Activated naive CD4-positive, alpha-beta T cell treated with anti-CD3 and anti-CD28 coated beads, Interleukin-2, amount 50 U/mL, for 24 hours (primary cell): ENCODE data around the gene ZGPAT.
"Not testable (repeated sequence)": the region's sequence is repeated elsewhere in the genome, so short reads cannot be mapped to it uniquely, and the experiment has no call there.

Source experiments
- H3K27ac Mint-ChIP-seq: one replicate; pipeline ENCODE4 v1.8.0; 2021; ENCODE audit warnings: mild to moderate bottlenecking, mixed read lengths
- H3K27me3 Mint-ChIP-seq: one replicate; pipeline ENCODE4 v1.8.0; 2021; ENCODE audit warnings: mixed read lengths
- H3K36me3 Mint-ChIP-seq: one replicate; pipeline ENCODE4 v1.8.0; 2021; ENCODE audit warnings: mixed read lengths
- H3K4me1 Mint-ChIP-seq: one replicate; pipeline ENCODE4 v1.8.0; 2021; ENCODE audit warnings: mixed read lengths
- H3K4me3 Mint-ChIP-seq: one replicate; pipeline ENCODE4 v1.8.0; 2021; ENCODE audit warnings: mild to moderate bottlenecking, mixed read lengths
- H3K9me3 Mint-ChIP-seq: one replicate; pipeline ENCODE4 v1.8.0; 2021; ENCODE audit warnings: mixed read lengths

Gene ZGPAT

GRCh38 chr20:63704749-63705117, 3.1 kb upstream of the ZGPAT start:
- no peaks in the 10 kb centered on the region for H3K9me3 Mint-ChIP-seq
- no peak overlapping the region for H3K4me3 Mint-ChIP-seq
- peaks cover 8% of the 10 kb centered on the region for H3K36me3 Mint-ChIP-seq
- peak overlapping the region; percentile 78 for H3K27ac Mint-ChIP-seq
- peaks cover 31% of the 10 kb centered on the region for H3K4me1 Mint-ChIP-seq
- no peaks in the 10 kb centered on the region for H3K27me3 Mint-ChIP-seq

GRCh38 chr20:63705232-63706026, 2.4 kb upstream of the ZGPAT start:
- Mint-ChIP-seq H3K27ac (peak overlapping the region; percentile 78), H3K4me3 (peak overlapping the region; percentile 27), H3K36me3 (peaks cover 9% of the 10 kb centered on the region), H3K9me3 (no peaks in the 10 kb centered on the region), H3K4me1 (peaks cover 33% of the 10 kb centered on the region), H3K27me3 (no peaks in the 10 kb centered on the region)

GRCh38 chr20:63706027-63706695, 1.7 kb upstream of the ZGPAT start:
- peak overlapping the region; percentile 89 for H3K27ac Mint-ChIP-seq
- no peaks in the 10 kb centered on the region for H3K27me3 Mint-ChIP-seq
- peaks cover 39% of the 10 kb centered on the region for H3K4me1 Mint-ChIP-seq
- H3K9me3 Mint-ChIP-seq: no peaks in the 10 kb centered on the region
- peaks cover 16% of the 10 kb centered on the region for H3K36me3 Mint-ChIP-seq
- peak overlapping the region; percentile 91 for H3K4me3 Mint-ChIP-seq

GRCh38 chr20:63706852-63707557, 834 bp upstream of the ZGPAT start:
- Mint-ChIP-seq H3K4me3 (peak overlapping the region; percentile 91), H3K4me1 (peaks cover 45% of the 10 kb centered on the region), H3K27me3 (no peaks in the 10 kb centered on the region), H3K36me3 (peaks cover 18% of the 10 kb centered on the region), H3K9me3 (no peaks in the 10 kb centered on the region), H3K27ac (peak overlapping the region; percentile 89)

- Mint-ChIP-seq H3K4me1 (peaks cover 56% of the 10 kb centered on the region), H3K9me3 (no peaks in the 10 kb centered on the region), H3K27ac (peak overlapping the region; percentile 17), H3K36me3 (peaks cover 25% of the 10 kb centered on the region), H3K4me3 (peak overlapping the region; percentile 86), H3K27me3 (no peaks in the 10 kb centered on the region)
Measured at GRCh38 chr20:63708301-63709148, 686 bp downstream of the ZGPAT start.

GRCh38 chr20:63709149-63709527, 1.3 kb downstream of the ZGPAT start:
- Mint-ChIP-seq H3K27ac (no peak overlapping the region), H3K36me3 (peaks cover 28% of the 10 kb centered on the region), H3K4me1 (peaks cover 59% of the 10 kb centered on the region)

GRCh38 chr20:63711085-63711645, 3.3 kb downstream of the ZGPAT start:
- H3K4me3 Mint-ChIP-seq: peak overlapping the region; percentile 76
- H3K36me3 Mint-ChIP-seq: peaks cover 37% of the 10 kb centered on the region
- H3K9me3 Mint-ChIP-seq: no peaks in the 10 kb centered on the region
- H3K27ac Mint-ChIP-seq: no peak overlapping the region
- H3K4me1 Mint-ChIP-seq: peaks cover 59% of the 10 kb centered on the region
- H3K27me3 Mint-ChIP-seq: no peaks in the 10 kb centered on the region

More at GRCh38 chr20:63709149-63709527, 1.3 kb downstream of the ZGPAT start:
- H3K4me3 Mint-ChIP-seq: peak overlapping the region; percentile 86
- no peaks in the 10 kb centered on the region for H3K27me3 Mint-ChIP-seq
- H3K9me3 Mint-ChIP-seq: no peaks in the 10 kb centered on the region

GRCh38 chr20:63712191-63712590, 4.4 kb downstream of the ZGPAT start:
- Mint-ChIP-seq H3K27ac (no peak overlapping the region), H3K36me3 (peaks cover 37% of the 10 kb centered on the region), H3K27me3 (no peaks in the 10 kb centered on the region), H3K4me3 (peak overlapping the region; percentile 31), H3K4me1 (peaks cover 60% of the 10 kb centered on the region), H3K9me3 (no peaks in the 10 kb centered on the region)

- H3K4me3 Mint-ChIP-seq: no peak overlapping the region
- peaks cover 48% of the 10 kb centered on the region for H3K36me3 Mint-ChIP-seq
- peaks cover 7% of the 10 kb centered on the region for H3K9me3 Mint-ChIP-seq
- peaks cover 60% of the 10 kb centered on the region for H3K4me1 Mint-ChIP-seq
- H3K27ac Mint-ChIP-seq: no peak overlapping the region
- H3K27me3 Mint-ChIP-seq: no peaks in the 10 kb centered on the region
Measured at GRCh38 chr20:63714858-63715257, 7.0 kb downstream of the ZGPAT start.

- Mint-ChIP-seq H3K4me3 (peak overlapping the region; percentile 19), H3K36me3 (peaks cover 36% of the 10 kb centered on the region), H3K9me3 (peaks cover 7% of the 10 kb centered on the region), H3K27ac (peak overlapping the region; percentile 89), H3K27me3 (no peaks in the 10 kb centered on the region), H3K4me1 (peaks cover 47% of the 10 kb centered on the region)
Measured at GRCh38 chr20:63718996-63719395, 11.2 kb downstream of the ZGPAT start.

- H3K9me3 Mint-ChIP-seq, H3K4me3 Mint-ChIP-seq, H3K27ac Mint-ChIP-seq, H3K27me3 Mint-ChIP-seq: not testable (repeated sequence)
- peaks cover 45% of the 10 kb centered on the region for H3K4me1 Mint-ChIP-seq
- peaks cover 31% of the 10 kb centered on the region for H3K36me3 Mint-ChIP-seq
Measured at GRCh38 chr20:63722967-63723622, 15.3 kb downstream of the ZGPAT start.

GRCh38 chr20:63730189-63730733, 22.4 kb downstream of the ZGPAT start:
- H3K9me3 Mint-ChIP-seq, H3K4me3 Mint-ChIP-seq, H3K27me3 Mint-ChIP-seq: not testable (repeated sequence)
- Mint-ChIP-seq H3K4me1 (peaks cover 37% of the 10 kb centered on the region), H3K36me3 (peaks cover 25% of the 10 kb centered on the region), H3K27ac (peak overlapping the region; percentile 36)

- H3K9me3 Mint-ChIP-seq: no peaks in the 10 kb centered on the region
- no peaks in the 10 kb centered on the region for H3K27me3 Mint-ChIP-seq
- H3K27ac Mint-ChIP-seq: no peak overlapping the region
- no peak overlapping the region for H3K4me3 Mint-ChIP-seq
- H3K36me3 Mint-ChIP-seq: peaks cover 18% of the 10 kb centered on the region
- peaks cover 44% of the 10 kb centered on the region for H3K4me1 Mint-ChIP-seq
Measured at GRCh38 chr20:63731410-63731809, 23.6 kb downstream of the ZGPAT start.
